ENCODE measurements around the gene DGCR2.
"Not testable (repeated sequence)": the region's sequence is repeated elsewhere in the genome, so short reads cannot be mapped to it uniquely, and the experiment has no call there.

The DGCR2 gene

GRCh38 chr22:19122143-19122751 lies at the start of gene DGCR2:
Gene DGCR2, minus strand, starts transcription at chr22:19122412. Its CDS starts 206 bp downstream, at chr22:19122206.
- DNase-seq = peak; percentile 96

- peak; percentile 16 for DNase-seq
Measured at GRCh38 chr22:19169947-19170318, 47.7 kb upstream of the DGCR2 start.

- no peak for DNase-seq
Measured at GRCh38 chr22:19169002-19169946, 47.1 kb upstream of the DGCR2 start.

GRCh38 chr22:19168088-19168890 lies 46.1 kb upstream of the DGCR2 start:
- DNase-seq = no peak

GRCh38 chr22:19167106-19167869 lies 45.1 kb upstream of the DGCR2 start:
- no peak for DNase-seq

GRCh38 chr22:19166421-19166820 lies 44.2 kb upstream of the DGCR2 start:
- no peak for DNase-seq

- DNase-seq = no peak
Measured at GRCh38 chr22:19164425-19164824, 42.2 kb upstream of the DGCR2 start.

GRCh38 chr22:19158649-19159048 lies 36.4 kb upstream of the DGCR2 start:
- not testable (repeated sequence) for DNase-seq

GRCh38 chr22:19156109-19156508 lies 33.9 kb upstream of the DGCR2 start:
- not testable (repeated sequence) for DNase-seq

GRCh38 chr22:19152942-19153883 lies 31.0 kb upstream of the DGCR2 start:
- no peak for DNase-seq

GRCh38 chr22:19151329-19152191 lies 29.3 kb upstream of the DGCR2 start:
- no peak for DNase-seq

GRCh38 chr22:19150482-19151328 lies 28.5 kb upstream of the DGCR2 start:
- DNase-seq = no peak

- DNase-seq = no peak
Measured at GRCh38 chr22:19149991-19150390, 27.8 kb upstream of the DGCR2 start, which contains the start of gene GSC2. Gene GSC2, minus strand, starts transcription at chr22:19150292. Its CDS starts 9 bp downstream, at chr22:19150283.

GRCh38 chr22:19149047-19149883 lies 27.1 kb upstream of the DGCR2 start:
- no peak for DNase-seq

- DNase-seq = no peak
Measured at GRCh38 chr22:19148417-19149046, 26.3 kb upstream of the DGCR2 start.

- no peak for DNase-seq
Measured at GRCh38 chr22:19147195-19147780, 25.1 kb upstream of the DGCR2 start.

GRCh38 chr22:19146215-19146968 lies 24.2 kb upstream of the DGCR2 start:
- no peak for DNase-seq
